Testis (tissue), 2 donors: ENCODE data around the gene KDM7A.

Experiments used
- POLR2A ChIP-seq: fragments of 450-650 bp; IDR thresholded peaks from one replicate; pipeline ENCODE4 v1.6.1; 2017; ENCODE audit warnings: antibody characterized with exemption, mild to moderate bottlenecking, moderate library complexity
- TF ChIP-seq, protein P1 (sequence below), 3 experiments: fragments of 450-650 bp in 2 of 3; fragments of 200-600 bp in 1 of 3; sonication (generic) in 1 of 3; IDR thresholded peaks; one replicate each; pipeline ENCODE4 v1.5.1; 2016 to 2019; ENCODE audit warnings: antibody characterized with exemption in 3 of 3, mild to moderate bottlenecking in 2 of 3, moderate library complexity in 1 of 3

DNA sequence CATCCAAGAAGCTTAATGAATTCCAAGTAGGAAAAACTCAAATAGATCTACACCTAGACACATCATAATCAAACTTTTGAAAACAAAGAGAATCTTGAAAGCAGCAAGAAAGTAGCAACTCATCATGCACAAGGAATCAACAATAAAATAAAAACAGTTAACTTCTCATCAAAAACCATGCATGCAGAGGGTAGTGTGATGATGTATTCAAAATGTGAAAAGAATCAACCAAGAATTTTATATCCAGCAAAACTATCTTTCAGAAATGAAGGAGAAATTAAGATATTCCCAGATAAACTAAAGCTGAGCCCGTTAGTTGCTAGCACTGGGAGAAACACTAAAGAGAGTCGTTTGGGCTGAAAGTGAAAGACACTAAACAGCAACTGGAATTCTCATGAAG lies 109.7 kb downstream of the KDM7A start:
- TF ChIP-seq, protein P1, sequence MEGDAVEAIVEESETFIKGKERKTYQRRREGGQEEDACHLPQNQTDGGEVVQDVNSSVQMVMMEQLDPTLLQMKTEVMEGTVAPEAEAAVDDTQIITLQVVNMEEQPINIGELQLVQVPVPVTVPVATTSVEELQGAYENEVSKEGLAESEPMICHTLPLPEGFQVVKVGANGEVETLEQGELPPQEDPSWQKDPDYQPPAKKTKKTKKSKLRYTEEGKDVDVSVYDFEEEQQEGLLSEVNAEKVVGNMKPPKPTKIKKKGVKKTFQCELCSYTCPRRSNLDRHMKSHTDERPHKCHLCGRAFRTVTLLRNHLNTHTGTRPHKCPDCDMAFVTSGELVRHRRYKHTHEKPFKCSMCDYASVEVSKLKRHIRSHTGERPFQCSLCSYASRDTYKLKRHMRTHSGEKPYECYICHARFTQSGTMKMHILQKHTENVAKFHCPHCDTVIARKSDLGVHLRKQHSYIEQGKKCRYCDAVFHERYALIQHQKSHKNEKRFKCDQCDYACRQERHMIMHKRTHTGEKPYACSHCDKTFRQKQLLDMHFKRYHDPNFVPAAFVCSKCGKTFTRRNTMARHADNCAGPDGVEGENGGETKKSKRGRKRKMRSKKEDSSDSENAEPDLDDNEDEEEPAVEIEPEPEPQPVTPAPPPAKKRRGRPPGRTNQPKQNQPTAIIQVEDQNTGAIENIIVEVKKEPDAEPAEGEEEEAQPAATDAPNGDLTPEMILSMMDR (IDR thresholded peaks at IDR 0.05): no peak
- TF ChIP-seq POLR2A: no peak
